Glutamatergic neuron (in vitro differentiated cells): ENCODE results near the gene MED13L. TPM values are rescaled to one million over a fixed set of nuclear protein-coding genes. Genes with fewer than 3 reads are reported as not detected.
A peak's percentile ranks its signal among the peaks of the same experiment; 100 is the strongest.

Source experiments
- DNase-seq: peaks from one replicate; pipeline ENCODE4 v3.0.0; 2022
- H3K27ac Mint-ChIP-seq: one replicate; pipeline ENCODE4 v1.8.0; 2020; ENCODE audit warnings: mild to moderate bottlenecking, mixed read lengths, inconsistent platforms; ENCODE audit not compliant: unreplicated experiment
- H3K27me3 Mint-ChIP-seq: one replicate; pipeline ENCODE4 v1.8.0; 2020; ENCODE audit warnings: mild to moderate bottlenecking, moderate library complexity, mixed read lengths, inconsistent platforms; ENCODE audit not compliant: unreplicated experiment
- H3K36me3 Mint-ChIP-seq: one replicate; pipeline ENCODE4 v1.8.0; 2020; ENCODE audit warnings: mild to moderate bottlenecking, mixed read lengths, inconsistent platforms; ENCODE audit not compliant: unreplicated experiment
- H3K4me1 Mint-ChIP-seq: one replicate; pipeline ENCODE4 v1.8.0; 2020; ENCODE audit warnings: mild to moderate bottlenecking, low read depth, mixed read lengths, inconsistent platforms; ENCODE audit not compliant: unreplicated experiment
- H3K4me3 Mint-ChIP-seq: one replicate; pipeline ENCODE4 v1.8.0; 2020; ENCODE audit warnings: mild to moderate bottlenecking, mixed read lengths, inconsistent platforms; ENCODE audit not compliant: unreplicated experiment
- H3K9me3 Mint-ChIP-seq: one replicate; pipeline ENCODE4 v1.8.0; 2020; ENCODE audit warnings: mild to moderate bottlenecking, moderate library complexity, mixed read lengths, inconsistent platforms; ENCODE audit not compliant: unreplicated experiment
- total RNA-seq: library from RNA; stranded (reverse); fragmentation: NEBNext Ultra II Directional; extraction: Animal tissue kit (Norgen Biotek cat#: 25700); gene quantifications from one replicate; pipeline ENCODE4 v1.2.1, GENCODE V29; 2021; ENCODE audit not compliant: unreplicated experiment
- TF ChIP-seq, protein P1 (sequence below): fragments of 200-600 bp; sonication (generic); IDR thresholded peaks from one replicate; pipeline ENCODE4 v1.5.0; 2021; ENCODE audit not compliant: partially characterized antibody, unreplicated experiment

MED13L gene
- total RNA-seq, 1 donor from 2014 or later, result 95.5 TPM

GRCh38 chr12:116087962-116088361 lies 189.5 kb downstream of the MED13L start:
- H3K4me1 Mint-ChIP-seq, result peaks cover 13% of the 10 kb centered on the region
- H3K9me3 Mint-ChIP-seq, result peaks cover 3% of the 10 kb centered on the region
- H3K27me3 Mint-ChIP-seq, result no peaks in the 10 kb centered on the region
- TF ChIP-seq, protein P1, sequence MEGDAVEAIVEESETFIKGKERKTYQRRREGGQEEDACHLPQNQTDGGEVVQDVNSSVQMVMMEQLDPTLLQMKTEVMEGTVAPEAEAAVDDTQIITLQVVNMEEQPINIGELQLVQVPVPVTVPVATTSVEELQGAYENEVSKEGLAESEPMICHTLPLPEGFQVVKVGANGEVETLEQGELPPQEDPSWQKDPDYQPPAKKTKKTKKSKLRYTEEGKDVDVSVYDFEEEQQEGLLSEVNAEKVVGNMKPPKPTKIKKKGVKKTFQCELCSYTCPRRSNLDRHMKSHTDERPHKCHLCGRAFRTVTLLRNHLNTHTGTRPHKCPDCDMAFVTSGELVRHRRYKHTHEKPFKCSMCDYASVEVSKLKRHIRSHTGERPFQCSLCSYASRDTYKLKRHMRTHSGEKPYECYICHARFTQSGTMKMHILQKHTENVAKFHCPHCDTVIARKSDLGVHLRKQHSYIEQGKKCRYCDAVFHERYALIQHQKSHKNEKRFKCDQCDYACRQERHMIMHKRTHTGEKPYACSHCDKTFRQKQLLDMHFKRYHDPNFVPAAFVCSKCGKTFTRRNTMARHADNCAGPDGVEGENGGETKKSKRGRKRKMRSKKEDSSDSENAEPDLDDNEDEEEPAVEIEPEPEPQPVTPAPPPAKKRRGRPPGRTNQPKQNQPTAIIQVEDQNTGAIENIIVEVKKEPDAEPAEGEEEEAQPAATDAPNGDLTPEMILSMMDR, result no peak
- H3K36me3 Mint-ChIP-seq, result no peaks in the 10 kb centered on the region
- H3K27ac Mint-ChIP-seq, result no peak overlapping the region
- H3K4me3 Mint-ChIP-seq, result peak overlapping the region; percentile 22
- no peak for DNase-seq

DNA sequence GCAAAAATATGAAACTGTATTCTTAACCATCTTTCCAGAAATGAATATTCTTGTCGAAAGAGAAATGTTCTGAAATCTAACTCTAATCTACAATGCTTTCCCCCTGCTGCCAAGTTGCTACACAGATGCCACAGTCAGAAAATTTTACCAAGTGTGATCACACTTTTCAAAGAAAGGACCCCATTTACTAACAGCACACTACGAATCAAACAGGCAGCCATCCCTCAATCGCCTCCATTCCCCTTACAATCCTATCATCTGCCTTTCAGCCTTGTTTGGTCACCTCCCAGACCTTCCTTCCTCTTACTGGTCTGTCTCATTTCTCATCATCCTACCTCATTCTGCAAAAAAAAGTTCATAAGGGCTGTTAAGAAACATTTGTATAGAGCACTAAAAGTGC lies 190.1 kb downstream of the MED13L start:
- no peak for DNase-seq
- Mint-ChIP-seq H3K27ac (no peak overlapping the region), H3K36me3 (no peaks in the 10 kb centered on the region), H3K4me1 (peaks cover 13% of the 10 kb centered on the region), H3K27me3 (no peaks in the 10 kb centered on the region), H3K4me3 (no peak overlapping the region), H3K9me3 (peaks cover 3% of the 10 kb centered on the region)
- TF ChIP-seq, protein P1, result no peak

DNA sequence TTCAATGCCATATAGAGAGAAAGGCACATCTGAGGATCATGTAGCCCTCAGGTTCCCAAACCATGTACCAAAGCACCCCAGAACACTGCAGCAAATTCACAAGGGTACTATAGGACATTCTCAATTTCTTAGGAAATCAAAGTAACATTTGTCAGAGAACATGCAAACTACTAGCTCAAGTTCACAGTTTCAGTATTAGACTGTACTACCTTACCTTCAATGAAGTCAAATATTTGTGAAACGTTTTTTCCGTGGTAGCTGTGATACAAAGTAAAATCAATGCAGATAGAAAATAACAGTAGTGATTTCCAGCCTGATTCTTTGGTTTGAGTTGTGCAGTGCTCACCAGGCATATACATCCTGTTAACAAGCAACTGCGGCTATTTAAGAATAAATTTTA lies 197.1 kb downstream of the MED13L start:
- H3K27ac Mint-ChIP-seq, result no peak overlapping the region
- H3K27me3 Mint-ChIP-seq, result no peaks in the 10 kb centered on the region
- TF ChIP-seq, protein P1, result no peak
- no peak overlapping the region for H3K4me3 Mint-ChIP-seq
- no peak for DNase-seq
- H3K4me1 Mint-ChIP-seq, result peaks cover 3% of the 10 kb centered on the region
- H3K9me3 Mint-ChIP-seq, result no peaks in the 10 kb centered on the region
- H3K36me3 Mint-ChIP-seq, result no peaks in the 10 kb centered on the region

- Mint-ChIP-seq H3K36me3 (no peaks in the 10 kb centered on the region), H3K27me3 (no peaks in the 10 kb centered on the region), H3K27ac (no peak overlapping the region), H3K4me1 (peaks cover 3% of the 10 kb centered on the region), H3K9me3 (no peaks in the 10 kb centered on the region), H3K4me3 (no peak overlapping the region)
- no peak for DNase-seq
- TF ChIP-seq, protein P1, result no peak
These were observed 199.1 kb downstream of the MED13L start for GRCh38 chr12:116078396-116078795.

DNA sequence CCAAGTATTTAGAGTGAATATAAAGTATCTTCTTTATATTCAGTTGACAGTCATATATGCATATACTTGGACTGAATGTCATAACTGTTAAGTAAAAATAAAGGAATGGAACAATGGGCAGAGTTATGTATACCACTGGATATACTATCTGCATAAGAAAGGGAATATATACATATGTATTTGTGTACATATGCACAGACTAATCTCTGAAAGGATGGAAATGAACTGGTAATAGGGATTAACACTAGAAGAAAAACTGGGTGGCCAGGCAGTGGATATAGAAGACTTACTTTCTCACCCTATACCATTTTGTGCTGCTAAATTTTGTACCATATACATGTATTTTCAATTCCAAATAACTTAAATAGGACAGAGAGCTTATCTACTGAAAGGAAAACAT lies 200.1 kb downstream of the MED13L start:
- TF ChIP-seq, protein P1, result no peak
- Mint-ChIP-seq H3K27me3 (no peaks in the 10 kb centered on the region), H3K4me3 (no peak overlapping the region), H3K36me3 (no peaks in the 10 kb centered on the region), H3K27ac (no peak overlapping the region), H3K4me1 (peaks cover 3% of the 10 kb centered on the region), H3K9me3 (no peaks in the 10 kb centered on the region)
- DNase-seq, result no peak
